Osteoblast (primary cell): ENCODE data around the gene INHBC. TPM values are rescaled to one million over a fixed set of nuclear protein-coding genes. Genes with fewer than 3 reads are reported as not detected.

Experiments used
- DNase-seq: peaks from one replicate; pipeline ENCODE4 v3.0.0; 2011; ENCODE audit warnings: low spot score, mixed read lengths; ENCODE audit not compliant: insufficient read length; ENCODE audit errors: missing footprints
- H2AFZ ChIP-seq: 2 replicates; pipeline ENCODE4 v1.6.0; 2011; ENCODE audit warnings: mild to moderate bottlenecking, low read length
- H3K27ac ChIP-seq: 2 replicates; pipeline ENCODE4 v1.5.1; 2011; ENCODE audit warnings: mild to moderate bottlenecking, low read depth, low read length, moderate library complexity
- H3K27me3 ChIP-seq: 2 replicates; pipeline ENCODE4 v1.6.0; 2012; ENCODE audit warnings: mild to moderate bottlenecking, control low read depth, inconsistent platforms, low read length, moderate library complexity; ENCODE audit not compliant: insufficient read depth
- H3K36me3 ChIP-seq: 2 replicates; pipeline ENCODE4 v1.5.1; 2011; ENCODE audit warnings: mild to moderate bottlenecking, low read length, control low read depth, moderate library complexity; ENCODE audit not compliant: insufficient read depth
- H3K4me1 ChIP-seq: 2 replicates; pipeline ENCODE4 v1.5.1; 2011; ENCODE audit warnings: mild to moderate bottlenecking, low read length, control low read depth, moderate library complexity; ENCODE audit not compliant: insufficient read depth
- H3K4me2 ChIP-seq: 2 replicates; pipeline ENCODE4 v1.6.0; 2011; ENCODE audit warnings: mild to moderate bottlenecking, low read length; ENCODE audit not compliant: insufficient read depth
- H3K4me3 ChIP-seq: fragments of 200-600 bp; sonication (generic); 3 replicates; pipeline ENCODE4 v1.5.1; 2012; ENCODE audit warnings: mild to moderate bottlenecking, low read length, inconsistent platforms; ENCODE audit not compliant: insufficient read depth
- H3K79me2 ChIP-seq: 2 replicates; pipeline ENCODE4 v1.6.0; 2012; ENCODE audit warnings: mild to moderate bottlenecking, low read length, control low read depth, inconsistent platforms; ENCODE audit not compliant: insufficient read depth
- H3K9me3 ChIP-seq: 2 replicates; pipeline ENCODE4 v1.5.1; 2011; ENCODE audit warnings: low read depth, low read length, control low read depth
- H4K20me1 ChIP-seq: 2 replicates; pipeline ENCODE4 v1.6.0; 2012; ENCODE audit warnings: mild to moderate bottlenecking, low read length, control low read depth; ENCODE audit not compliant: insufficient read depth
- CTCF ChIP-seq: IDR thresholded peaks from 2 replicates; pipeline ENCODE4 v1.5.1; 2011; ENCODE audit warnings: mild to moderate bottlenecking, low read depth, low read length, moderate library complexity; ENCODE audit errors: extremely low read depth
- total RNA-seq: library from RNA; depleted of rRNA; stranded (reverse); fragments of >200 nt; gene quantifications from 2 replicates; pipeline ENCODE4 v1.2.3, GENCODE V29; 2012

Gene INHBC
- total RNA-seq, 1 donor, result not detected

GRCh38 chr12:57485695-57486094, 51.1 kb downstream of the INHBC start:
- H3K36me3 ChIP-seq, result peaks cover 15% of the 10 kb centered on the region
- no peak overlapping the region for H2AFZ ChIP-seq
- TF ChIP-seq CTCF, result no peak
- peaks cover 12% of the 10 kb centered on the region for H3K27me3 ChIP-seq
- DNase-seq, result no peak
- H3K9me3 ChIP-seq, result no peaks in the 10 kb centered on the region
- H3K79me2 ChIP-seq, result peaks cover 27% of the 10 kb centered on the region
- no peak overlapping the region for H3K27ac ChIP-seq
- H3K4me1 ChIP-seq, result peaks cover 9% of the 10 kb centered on the region
- no peak overlapping the region for H3K4me3 ChIP-seq
- no peak overlapping the region for H3K4me2 ChIP-seq
- peaks cover 7% of the 10 kb centered on the region for H4K20me1 ChIP-seq

GRCh38 chr12:57487055-57487596, 52.5 kb downstream of the INHBC start:
- H3K4me1 ChIP-seq, result peaks cover 9% of the 10 kb centered on the region
- TF ChIP-seq CTCF, result no peak
- peaks cover 27% of the 10 kb centered on the region for H3K36me3 ChIP-seq
- peaks cover 7% of the 10 kb centered on the region for H4K20me1 ChIP-seq
- no peak overlapping the region for H3K27ac ChIP-seq
- H3K79me2 ChIP-seq, result peaks cover 36% of the 10 kb centered on the region
- H3K4me2 ChIP-seq, result peak overlapping the region; percentile 87
- H3K27me3 ChIP-seq, result no peaks in the 10 kb centered on the region
- peak overlapping the region; percentile 94 for H3K4me3 ChIP-seq
- no peaks in the 10 kb centered on the region for H3K9me3 ChIP-seq
- peak overlapping the region; percentile 90 for H2AFZ ChIP-seq
- peak; percentile 73 for DNase-seq

GRCh38 chr12:57487597-57488401, 53.2 kb downstream of the INHBC start, which contains the start of gene MARS1:
Gene MARS1 (plus strand): TSS chr12:57488068. CDS start chr12:57488091, 23 bp downstream.
- no peak for TF ChIP-seq CTCF
- no peaks in the 10 kb centered on the region for H3K27me3 ChIP-seq
- peaks cover 32% of the 10 kb centered on the region for H3K36me3 ChIP-seq
- H2AFZ ChIP-seq, result peak within 1 kb of the TSS; percentile 90
- peak within 1 kb of the TSS; percentile 94 for H3K4me3 ChIP-seq
- peaks cover 9% of the 10 kb centered on the region for H3K4me1 ChIP-seq
- peak within 1 kb of the TSS; percentile 81 for H3K27ac ChIP-seq
- H3K9me3 ChIP-seq, result no peaks in the 10 kb centered on the region
- peak within 1 kb of the TSS; percentile 87 for H3K4me2 ChIP-seq
- H3K79me2 ChIP-seq, result peaks cover 39% of the 10 kb centered on the region
- peaks cover 10% of the 10 kb centered on the region for H4K20me1 ChIP-seq
- DNase-seq, result peak; percentile 98
